GM10266 (cell line): Measurements from ENCODE around the gene TMEM94.

Source experiments
- DNase-seq: peaks from one replicate; pipeline ENCODE4 v3.0.0; 2012; ENCODE audit errors: extremely low spot score
- CTCF ChIP-seq: IDR thresholded peaks from 2 replicates; pipeline ENCODE4 v1.5.1; 2012; ENCODE audit warnings: mild to moderate bottlenecking, low read depth; ENCODE audit not compliant: control insufficient read depth, insufficient read depth; ENCODE audit errors: missing control alignments

The TMEM94 gene

GRCh38 chr17:75499313-75500022 lies 43.0 kb downstream of the TMEM94 start:
- no peak for DNase-seq
- TF ChIP-seq CTCF, result no peak

- no peak for DNase-seq
- no peak for TF ChIP-seq CTCF
These were observed 44.2 kb downstream of the TMEM94 start for GRCh38 chr17:75500419-75501216.

- DNase-seq, result no peak
- no peak for TF ChIP-seq CTCF
These were observed 45.1 kb downstream of the TMEM94 start for GRCh38 chr17:75501378-75502071.

GRCh38 chr17:75502072-75502720 lies 45.8 kb downstream of the TMEM94 start:
- TF ChIP-seq CTCF, result no peak
- no peak for DNase-seq

GRCh38 chr17:75502721-75503329 lies 46.4 kb downstream of the TMEM94 start:
- no peak for TF ChIP-seq CTCF
- DNase-seq, result no peak

GRCh38 chr17:75503337-75503950 lies 47.0 kb downstream of the TMEM94 start:
- TF ChIP-seq CTCF, result no peak
- DNase-seq, result no peak
